Spinal cord (tissue), 10 donors: ENCODE results near the gene CNTN2. TPM values are rescaled to one million over a fixed set of nuclear protein-coding genes. Genes with fewer than 3 reads are reported as not detected.
A peak's percentile ranks its signal among the peaks of the same experiment; 100 is the strongest.

Source experiments
- DNase-seq, 6 donors: peaks; one replicate each; pipeline versions ENCODE4 v3.0.0 to v3.0.0-alpha.2; 2013 to 2015; ENCODE audit warnings: low spot score in 6 of 6, low read depth in 4 of 6
- H3K27ac ChIP-seq: one replicate; pipeline ENCODE4 v1.5.1; 2013; ENCODE audit warnings: low read depth, low read length, control low read depth
- H3K27me3 ChIP-seq: one replicate; pipeline ENCODE4 v1.6.1; 2013; ENCODE audit warnings: low read length; ENCODE audit not compliant: control insufficient read depth, insufficient read depth
- H3K36me3 ChIP-seq: one replicate; pipeline ENCODE4 v1.6.1; 2013; ENCODE audit warnings: low read length; ENCODE audit not compliant: control insufficient read depth, insufficient read depth
- H3K4me1 ChIP-seq: one replicate; pipeline ENCODE4 v1.6.1; 2013; ENCODE audit warnings: low read length; ENCODE audit not compliant: control insufficient read depth, insufficient read depth
- H3K4me3 ChIP-seq: one replicate; pipeline ENCODE4 v1.5.1; 2013; ENCODE audit warnings: low read depth, low read length, control low read depth
- H3K9me3 ChIP-seq: one replicate; pipeline ENCODE4 v1.6.1; 2013; ENCODE audit warnings: low read length; ENCODE audit not compliant: control insufficient read depth, insufficient read depth
- WGBS: methylation state at CpG from one replicate; pipeline ENCODE4 v1.1.5; 2013; ENCODE audit warnings: missing lambda C conversion rate; ENCODE audit not compliant: insufficient coverage; 5-methylcytosine and 5-hydroxymethylcytosine counted together
- polyA plus RNA-seq, 2 donors: library from polyadenylated mRNA; unstranded; fragments of 120-200 nt; gene quantifications; one replicate each; pipeline ENCODE4 v1.2.1, GENCODE V29; 2013; ENCODE audit not compliant: insufficient read length in 2 of 2
- total RNA-seq, 2 donors: library from RNA; depleted of rRNA in 1 of 2; stranded (reverse); fragments of 120-200 nt in 1 of 2; fragments of >200 nt in 1 of 2; gene quantifications; one replicate each; pipeline versions ENCODE4 v1.2.3 to v1.2.4, GENCODE V29; 2013 to 2014
- donor health status: healthy.

The CNTN2 gene
- total and polyA plus RNA-seq, 4 donors: 16.1 to 48.3 (median 41.3) TPM

- Histone ChIP-seq H3K4me3 (no peak overlapping the region), H3K27ac (no peak overlapping the region), H3K36me3 (no peaks in the 10 kb centered on the region), H3K4me1 (peaks cover 14% of the 10 kb centered on the region), H3K9me3 (no peaks in the 10 kb centered on the region), H3K27me3 (peaks cover 2% of the 10 kb centered on the region)
- WGBS: 95% methylated on average over 8 of the region's 9 CpGs
- no peak for DNase-seq
Measured at GRCh38 chr1:205037539-205037938, 5.5 kb upstream of the CNTN2 start.

GRCh38 chr1:205038132-205038786 lies 4.8 kb upstream of the CNTN2 start:
- Histone ChIP-seq H3K9me3 (no peaks in the 10 kb centered on the region), H3K4me3 (no peak overlapping the region), H3K36me3 (no peaks in the 10 kb centered on the region), H3K4me1 (peaks cover 12% of the 10 kb centered on the region), H3K27ac (no peak overlapping the region), H3K27me3 (peaks cover 2% of the 10 kb centered on the region)
- no peak for DNase-seq
- 87% methylated on average over 6 of the region's 6 CpGs for WGBS

- Histone ChIP-seq H3K27ac (no peak overlapping the region), H3K4me3 (no peak overlapping the region), H3K36me3 (no peaks in the 10 kb centered on the region), H3K27me3 (peaks cover 10% of the 10 kb centered on the region), H3K4me1 (peaks cover 35% of the 10 kb centered on the region), H3K9me3 (no peaks in the 10 kb centered on the region)
- peak in 1 of 6 donors; percentile 68 for DNase-seq
- WGBS: 51% methylated on average over 4 of the region's 4 CpGs
Measured at GRCh38 chr1:205041001-205041715, 1.9 kb upstream of the CNTN2 start.

- Histone ChIP-seq H3K9me3 (no peaks in the 10 kb centered on the region), H3K36me3 (no peaks in the 10 kb centered on the region), H3K4me1 (peaks cover 46% of the 10 kb centered on the region), H3K4me3 (no peak overlapping the region), H3K27ac (no peak overlapping the region), H3K27me3 (peaks cover 10% of the 10 kb centered on the region)
- 68% methylated on average over 9 of the region's 16 CpGs for WGBS
- DNase-seq: no peak
Measured at GRCh38 chr1:205041998-205042910, 758 bp upstream of the CNTN2 start.

GRCh38 chr1:205043866-205044265 lies 854 bp downstream of the CNTN2 start:
- 20% methylated on average over 1 of the region's 4 CpGs for WGBS
- Histone ChIP-seq H3K9me3 (no peaks in the 10 kb centered on the region), H3K27ac (no peak overlapping the region), H3K4me3 (peak overlapping the region; percentile 36), H3K27me3 (peaks cover 10% of the 10 kb centered on the region), H3K36me3 (no peaks in the 10 kb centered on the region), H3K4me1 (peaks cover 62% of the 10 kb centered on the region)
- DNase-seq: no peak

- peaks cover 71% of the 10 kb centered on the region for H3K4me1 ChIP-seq
- peaks cover 10% of the 10 kb centered on the region for H3K27me3 ChIP-seq
- H3K9me3 ChIP-seq: no peaks in the 10 kb centered on the region
- H3K4me3 ChIP-seq: no peak overlapping the region
- no peaks in the 10 kb centered on the region for H3K36me3 ChIP-seq
- 26% methylated on average over 5 of the region's 5 CpGs for WGBS
- H3K27ac ChIP-seq: no peak overlapping the region
- DNase-seq: no peak
Measured at GRCh38 chr1:205044741-205045140, 1.7 kb downstream of the CNTN2 start.

- no peak overlapping the region for H3K27ac ChIP-seq
- WGBS: 29% methylated on average over 10 of the region's 11 CpGs
- no peaks in the 10 kb centered on the region for H3K9me3 ChIP-seq
- no peaks in the 10 kb centered on the region for H3K36me3 ChIP-seq
- H3K4me3 ChIP-seq: no peak overlapping the region
- peaks cover 10% of the 10 kb centered on the region for H3K27me3 ChIP-seq
- DNase-seq: peak in 1 of 6 donors; percentile 41
- H3K4me1 ChIP-seq: peaks cover 72% of the 10 kb centered on the region
Measured at GRCh38 chr1:205045146-205045545, 2.1 kb downstream of the CNTN2 start.

- WGBS: 6% methylated on average over 4 of the region's 4 CpGs
- DNase-seq: no peak
- H3K27me3 ChIP-seq: peaks cover 10% of the 10 kb centered on the region
- no peaks in the 10 kb centered on the region for H3K9me3 ChIP-seq
- H3K36me3 ChIP-seq: no peaks in the 10 kb centered on the region
- H3K4me1 ChIP-seq: peaks cover 72% of the 10 kb centered on the region
- H3K27ac ChIP-seq: peak overlapping the region; percentile 49
- H3K4me3 ChIP-seq: no peak overlapping the region
Measured at GRCh38 chr1:205046870-205047269, 3.9 kb downstream of the CNTN2 start.

- no peak for DNase-seq
- peaks cover 3% of the 10 kb centered on the region for H3K36me3 ChIP-seq
- 54% methylated on average over 3 of the region's 5 CpGs for WGBS
- H3K9me3 ChIP-seq: no peaks in the 10 kb centered on the region
- peaks cover 72% of the 10 kb centered on the region for H3K4me1 ChIP-seq
- H3K4me3 ChIP-seq: no peak overlapping the region
- H3K27me3 ChIP-seq: peaks cover 8% of the 10 kb centered on the region
- H3K27ac ChIP-seq: no peak overlapping the region
Measured at GRCh38 chr1:205047764-205048231, 4.8 kb downstream of the CNTN2 start.
